ENCODE measurements around the gene PLAAT2.

Gene PLAAT2

GRCh38 chr11:63564784-63565350, 1.7 kb upstream of the PLAAT2 start:
- DNase-seq (ENCODE audit: low read depth), result no peak
- TF ChIP-seq CTCF (IDR thresholded peaks at IDR 0.05; ENCODE audit: low read depth, low read length, missing control alignments), result no peak
- in situ Hi-C loops (cut with HindIII; ENCODE audit: low sequenced_read_pairs), result no loop called here
- H3K4me3 ChIP-seq (ENCODE audit: low read depth, low read length), result no peak overlapping the region

GRCh38 chr11:63564056-63564774, 1.0 kb upstream of the PLAAT2 start:
- H3K4me3 ChIP-seq (ENCODE audit: low read depth, low read length), result no peak overlapping the region
- in situ Hi-C loops (cut with HindIII; ENCODE audit: low sequenced_read_pairs), result no loop called here
- no peak for DNase-seq (ENCODE audit: low read depth)
- TF ChIP-seq CTCF (IDR thresholded peaks at IDR 0.05; ENCODE audit: low read depth, low read length, missing control alignments), result no peak

GRCh38 chr11:63560506-63561180, 2.5 kb downstream of the PLAAT2 start:
- H3K4me3 ChIP-seq (ENCODE audit: low read depth, low read length), result no peak overlapping the region
- in situ Hi-C loops (cut with HindIII; ENCODE audit: low sequenced_read_pairs), result no loop called here
- TF ChIP-seq CTCF (IDR thresholded peaks at IDR 0.05; ENCODE audit: low read depth, low read length, missing control alignments), result no peak
- DNase-seq (ENCODE audit: low read depth), result no peak

- no peak for DNase-seq (ENCODE audit: low read depth)
- no peak for TF ChIP-seq CTCF (IDR thresholded peaks at IDR 0.05; ENCODE audit: low read depth, low read length, missing control alignments)
- in situ Hi-C loops (cut with HindIII; ENCODE audit: low sequenced_read_pairs), result no loop called here
- H3K4me3 ChIP-seq (ENCODE audit: low read depth, low read length), result no peak overlapping the region
Observed at GRCh38 chr11:63558459-63559157, 4.6 kb downstream of the PLAAT2 start.

- no peak for TF ChIP-seq CTCF (IDR thresholded peaks at IDR 0.05; ENCODE audit: low read depth, low read length, missing control alignments)
- DNase-seq (ENCODE audit: low read depth), result no peak
- in situ Hi-C loops (cut with HindIII; ENCODE audit: low sequenced_read_pairs), result no loop called here
- H3K4me3 ChIP-seq (ENCODE audit: low read depth, low read length), result no peak overlapping the region
Observed at GRCh38 chr11:63557570-63557969, 5.6 kb downstream of the PLAAT2 start.

GRCh38 chr11:63556404-63557013, 6.7 kb downstream of the PLAAT2 start:
- in situ Hi-C loops (cut with HindIII; ENCODE audit: low sequenced_read_pairs), result no loop called here
- H3K4me3 ChIP-seq (ENCODE audit: low read depth, low read length), result no peak overlapping the region

More at GRCh38 chr11:63556404-63557013, 6.7 kb downstream of the PLAAT2 start:
- TF ChIP-seq CTCF (IDR thresholded peaks at IDR 0.05; ENCODE audit: low read depth, low read length, missing control alignments), result no peak
- no peak for DNase-seq (ENCODE audit: low read depth)
